Neural progenitor cell (in vitro differentiated cells): ENCODE results near the gene PHLPP1. TPM values are rescaled to one million over a fixed set of nuclear protein-coding genes. Genes with fewer than 3 reads are reported as not detected.

Experiments used
- DNase-seq: peaks from one replicate; pipeline ENCODE4 v3.0.0-alpha.2; 2016; ENCODE audit warnings: low spot score
- H2AFZ ChIP-seq: fragments of 200-600 bp; sonication (generic); replicated peaks from 2 replicates; pipeline ENCODE4 v1.6.1; 2016; ENCODE audit warnings: antibody characterized with exemption
- H3F3A ChIP-seq: fragments of 200-600 bp; sonication (generic); 2 replicates; pipeline ENCODE4 v1.6.1; 2016; ENCODE audit warnings: antibody characterized with exemption, low read depth
- H3K27ac ChIP-seq: fragments of 200-600 bp; sonication (generic); 2 replicates; pipeline ENCODE4 v1.5.1; 2016; ENCODE audit warnings: mild to moderate bottlenecking
- H3K27me3 ChIP-seq: fragments of 200-600 bp; sonication (generic); 2 replicates; pipeline ENCODE4 v1.6.1; 2016; ENCODE audit warnings: mild to moderate bottlenecking, moderate library complexity
- H3K36me3 ChIP-seq: fragments of 200-600 bp; sonication (generic); 2 replicates; pipeline ENCODE4 v1.5.1; 2016
- H3K4me1 ChIP-seq: fragments of 200-600 bp; sonication (generic); 2 replicates; pipeline ENCODE4 v1.6.1; 2016; ENCODE audit warnings: mixed run types
- H3K4me2 ChIP-seq: fragments of 200-600 bp; sonication (generic); 2 replicates; pipeline ENCODE4 v1.6.1; 2016
- H3K4me3 ChIP-seq: fragments of 200-600 bp; sonication (generic); 2 replicates; pipeline ENCODE4 v1.5.1; 2016
- H3K79me2 ChIP-seq: fragments of 200-600 bp; sonication (generic); 2 replicates; pipeline ENCODE4 v1.6.1; 2016; ENCODE audit warnings: low read depth
- H3K9ac ChIP-seq: fragments of 200-600 bp; sonication (generic); 2 replicates; pipeline ENCODE4 v1.6.1; 2016
- H3K9me3 ChIP-seq: fragments of 200-600 bp; sonication (generic); 2 replicates; pipeline ENCODE4 v1.5.1; 2016; ENCODE audit warnings: low read depth
- H4K20me1 ChIP-seq: fragments of 200-600 bp; sonication (generic); 2 replicates; pipeline ENCODE4 v1.6.1; 2016; ENCODE audit warnings: low read depth
- H3K27ac Mint-ChIP-seq: 3 replicates; pipeline ENCODE4 v1.8.0; 2021; ENCODE audit warnings: mixed read lengths
- H3K27me3 Mint-ChIP-seq: 2 replicates; pipeline ENCODE4 v1.8.0; 2022; ENCODE audit warnings: low read depth, mild to moderate bottlenecking, inconsistent platforms, moderate library complexity, mixed read lengths; ENCODE audit not compliant: insufficient read depth
- H3K36me3 Mint-ChIP-seq: 3 replicates; pipeline ENCODE4 v1.8.0; 2021; ENCODE audit warnings: mixed read lengths
- H3K4me1 Mint-ChIP-seq: 3 replicates; pipeline ENCODE4 v1.8.0; 2021; ENCODE audit warnings: mixed read lengths
- H3K4me3 Mint-ChIP-seq: 3 replicates; pipeline ENCODE4 v1.8.0; 2021; ENCODE audit warnings: mild to moderate bottlenecking, moderate library complexity, mixed read lengths
- H3K9me3 Mint-ChIP-seq: 3 replicates; pipeline ENCODE4 v1.8.0; 2020; ENCODE audit warnings: mixed read lengths
- EZH2 ChIP-seq: fragments of 200-600 bp; sonication (generic); IDR thresholded peaks from 2 replicates; pipeline ENCODE4 v1.6.1; 2017; ENCODE audit warnings: antibody characterized with exemption, mild to moderate bottlenecking, moderate library complexity
- EZH2phosphoT487 ChIP-seq: fragments of 200-600 bp; sonication (generic); IDR thresholded peaks from 2 replicates; pipeline ENCODE4 v1.6.1; 2017; ENCODE audit warnings: antibody characterized with exemption
- total RNA-seq: library from RNA; depleted of rRNA; stranded (reverse); fragments of >200 nt; gene quantifications from 2 replicates; pipeline ENCODE4 v1.2.3, GENCODE V29; 2015; ENCODE audit warnings: low replicate concordance
- TF ChIP-seq, protein P1 (sequence below): fragments of 200-600 bp; sonication (generic); IDR thresholded peaks from 2 replicates; pipeline ENCODE4 v1.5.1; 2017; ENCODE audit warnings: antibody characterized with exemption, mild to moderate bottlenecking

The PHLPP1 gene
- total RNA-seq, 1 donor from 2014 or later, result 20.8 TPM

DNA sequence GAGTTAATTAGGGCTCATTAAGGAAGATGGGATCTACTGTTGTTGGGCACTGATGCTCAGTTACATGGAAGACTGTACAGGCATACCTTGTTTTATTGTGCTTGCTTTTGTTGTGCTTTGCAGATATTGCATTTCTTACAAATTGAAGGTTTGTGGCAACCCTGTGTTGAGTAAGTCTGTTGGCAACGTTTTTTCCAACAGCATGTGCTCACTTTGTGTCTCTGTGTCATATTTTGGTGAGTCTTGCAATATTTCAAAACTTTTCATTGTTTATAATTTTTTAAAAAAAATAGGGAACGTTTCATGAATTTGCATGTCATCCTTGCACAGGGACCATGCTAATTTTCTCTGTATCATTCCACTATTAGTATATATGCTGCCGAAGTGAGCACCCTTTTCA is 15.6 kb downstream of the PHLPP1 start:
- H3K4me1 Mint-ChIP-seq, result no peaks in the 10 kb centered on the region
- Histone ChIP-seq H2AFZ (no peak overlapping the region), H3K4me2 (no peak overlapping the region), H4K20me1 (peaks cover 7% of the 10 kb centered on the region), H3K9me3 (no peaks in the 10 kb centered on the region), H3K79me2 (peaks cover 100% of the 10 kb centered on the region), H3K4me1 (no peaks in the 10 kb centered on the region), H3K36me3 (no peaks in the 10 kb centered on the region), H3F3A (no peaks in the 10 kb centered on the region), H3K9ac (no peak overlapping the region), H3K4me3 (no peak overlapping the region), H3K27ac (no peak overlapping the region), H3K27me3 (no peaks in the 10 kb centered on the region)
- H3K36me3 Mint-ChIP-seq, result peaks cover 57% of the 10 kb centered on the region
- H3K9me3 Mint-ChIP-seq, result peaks cover 68% of the 10 kb centered on the region
- no peak for DNase-seq
- TF ChIP-seq, protein P1, sequence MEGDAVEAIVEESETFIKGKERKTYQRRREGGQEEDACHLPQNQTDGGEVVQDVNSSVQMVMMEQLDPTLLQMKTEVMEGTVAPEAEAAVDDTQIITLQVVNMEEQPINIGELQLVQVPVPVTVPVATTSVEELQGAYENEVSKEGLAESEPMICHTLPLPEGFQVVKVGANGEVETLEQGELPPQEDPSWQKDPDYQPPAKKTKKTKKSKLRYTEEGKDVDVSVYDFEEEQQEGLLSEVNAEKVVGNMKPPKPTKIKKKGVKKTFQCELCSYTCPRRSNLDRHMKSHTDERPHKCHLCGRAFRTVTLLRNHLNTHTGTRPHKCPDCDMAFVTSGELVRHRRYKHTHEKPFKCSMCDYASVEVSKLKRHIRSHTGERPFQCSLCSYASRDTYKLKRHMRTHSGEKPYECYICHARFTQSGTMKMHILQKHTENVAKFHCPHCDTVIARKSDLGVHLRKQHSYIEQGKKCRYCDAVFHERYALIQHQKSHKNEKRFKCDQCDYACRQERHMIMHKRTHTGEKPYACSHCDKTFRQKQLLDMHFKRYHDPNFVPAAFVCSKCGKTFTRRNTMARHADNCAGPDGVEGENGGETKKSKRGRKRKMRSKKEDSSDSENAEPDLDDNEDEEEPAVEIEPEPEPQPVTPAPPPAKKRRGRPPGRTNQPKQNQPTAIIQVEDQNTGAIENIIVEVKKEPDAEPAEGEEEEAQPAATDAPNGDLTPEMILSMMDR, result no peak
- TF ChIP-seq EZH2phosphoT487, result no peak
- no peak for TF ChIP-seq EZH2
- peaks cover 1% of the 10 kb centered on the region for H3K27me3 Mint-ChIP-seq
- H3K27ac Mint-ChIP-seq, result no peak overlapping the region
- no peak overlapping the region for H3K4me3 Mint-ChIP-seq

DNA sequence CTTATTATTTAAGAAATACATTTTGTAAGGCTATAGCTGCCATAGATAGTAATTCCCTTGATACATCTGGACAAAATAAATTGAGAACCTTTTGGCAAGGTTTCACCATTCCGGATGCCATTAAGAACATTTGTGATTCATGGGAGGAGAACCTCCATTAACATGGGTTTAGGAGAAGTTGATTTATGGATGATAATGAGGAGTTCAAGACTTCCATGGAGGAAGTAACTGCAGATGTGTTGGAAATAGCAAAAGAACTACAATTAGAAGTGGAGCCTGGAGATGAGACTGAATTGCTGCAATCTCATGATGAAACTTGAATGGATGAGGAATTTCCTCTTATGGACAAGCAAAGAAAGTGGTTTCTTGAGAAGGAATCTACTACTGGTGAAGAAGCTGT is 17.3 kb downstream of the PHLPP1 start:
- H3K4me2 ChIP-seq, result no peak overlapping the region
- H3K9me3 ChIP-seq, result no peaks in the 10 kb centered on the region
- DNase-seq, result no peak
- H3K4me1 Mint-ChIP-seq, result no peaks in the 10 kb centered on the region
- H3K27me3 ChIP-seq, result no peaks in the 10 kb centered on the region
- H3K79me2 ChIP-seq, result peaks cover 100% of the 10 kb centered on the region
- no peak overlapping the region for H3K27ac ChIP-seq
- H4K20me1 ChIP-seq, result peaks cover 15% of the 10 kb centered on the region
- TF ChIP-seq, protein P1, result no peak
- no peak for TF ChIP-seq EZH2phosphoT487
- no peak for TF ChIP-seq EZH2
- no peaks in the 10 kb centered on the region for H3K36me3 ChIP-seq
- H3K9ac ChIP-seq, result no peak overlapping the region
- peaks cover 7% of the 10 kb centered on the region for H3K4me1 ChIP-seq
- H3K27me3 Mint-ChIP-seq, result peaks cover 2% of the 10 kb centered on the region
- no peak overlapping the region for H3K4me3 Mint-ChIP-seq
- no peak overlapping the region for H3K4me3 ChIP-seq
- no peaks in the 10 kb centered on the region for H3F3A ChIP-seq
- peaks cover 75% of the 10 kb centered on the region for H3K9me3 Mint-ChIP-seq
- no peak overlapping the region for H2AFZ ChIP-seq
- H3K27ac Mint-ChIP-seq, result no peak overlapping the region
- peaks cover 62% of the 10 kb centered on the region for H3K36me3 Mint-ChIP-seq

DNA sequence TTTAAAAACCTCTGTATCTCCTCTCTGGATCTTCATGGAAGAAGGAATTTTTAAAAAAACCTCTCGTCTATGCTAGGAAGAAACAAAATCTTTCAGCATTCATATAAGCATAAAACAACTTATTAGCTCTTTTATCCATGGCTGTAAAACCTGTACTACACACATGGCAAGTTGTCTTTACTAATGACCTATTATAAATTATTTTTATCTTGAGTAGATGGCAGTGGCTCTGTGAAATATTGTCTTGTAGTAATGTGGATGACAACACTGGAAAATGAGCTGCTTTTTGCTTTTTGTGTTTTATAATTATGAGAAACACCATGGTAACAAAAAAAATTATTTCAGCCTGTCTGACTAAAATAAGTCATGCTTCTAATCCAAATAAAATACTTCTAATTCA is 18.9 kb downstream of the PHLPP1 start:
- H3K9me3 Mint-ChIP-seq, result peaks cover 71% of the 10 kb centered on the region
- no peaks in the 10 kb centered on the region for H3K36me3 ChIP-seq
- H4K20me1 ChIP-seq, result peaks cover 12% of the 10 kb centered on the region
- no peak overlapping the region for H2AFZ ChIP-seq
- peaks cover 2% of the 10 kb centered on the region for H3K27me3 Mint-ChIP-seq
- no peak overlapping the region for H3K27ac Mint-ChIP-seq
- no peaks in the 10 kb centered on the region for H3K27me3 ChIP-seq
- TF ChIP-seq, protein P1, result no peak
- no peak for TF ChIP-seq EZH2
- no peak for TF ChIP-seq EZH2phosphoT487
- no peaks in the 10 kb centered on the region for H3F3A ChIP-seq
- peaks cover 7% of the 10 kb centered on the region for H3K4me1 ChIP-seq
- H3K27ac ChIP-seq, result no peak overlapping the region
- H3K36me3 Mint-ChIP-seq, result peaks cover 58% of the 10 kb centered on the region
- DNase-seq, result no peak
- H3K4me2 ChIP-seq, result no peak overlapping the region
- no peak overlapping the region for H3K9ac ChIP-seq
- H3K9me3 ChIP-seq, result no peaks in the 10 kb centered on the region
- no peak overlapping the region for H3K4me3 Mint-ChIP-seq
- no peaks in the 10 kb centered on the region for H3K4me1 Mint-ChIP-seq
- H3K79me2 ChIP-seq, result peaks cover 100% of the 10 kb centered on the region
- H3K4me3 ChIP-seq, result no peak overlapping the region
